IMR-90 (cell line): ENCODE data around the gene EME2.

ENCODE experiments used
- CEBPB ChIP-seq: IDR thresholded peaks from 2 replicates; pipeline ENCODE4 v1.6.1; 2012; ENCODE audit warnings: low read depth, low read length, improper control_type of control experiment
- MAZ ChIP-seq: IDR thresholded peaks from 2 replicates; pipeline ENCODE4 v1.6.1; 2012; ENCODE audit warnings: low read depth, mild to moderate bottlenecking, low read length, improper control_type of control experiment, moderate library complexity, borderline replicate concordance
- MXI1 ChIP-seq: IDR thresholded peaks from 2 replicates; pipeline ENCODE4 v1.6.1; 2012; ENCODE audit warnings: low read depth, mild to moderate bottlenecking, low read length, moderate library complexity, borderline replicate concordance
- POLR2A ChIP-seq: IDR thresholded peaks from 2 replicates; pipeline ENCODE4 v1.6.1; 2012; ENCODE audit warnings: mild to moderate bottlenecking, low read depth, low read length
- RAD21 ChIP-seq: IDR thresholded peaks from 2 replicates; pipeline ENCODE4 v1.6.1; 2012; ENCODE audit warnings: low read length, improper control_type of control experiment
- RCOR1 ChIP-seq: IDR thresholded peaks from 2 replicates; pipeline ENCODE4 v1.6.1; 2012; ENCODE audit warnings: mild to moderate bottlenecking, low read length, improper control_type of control experiment; ENCODE audit not compliant: insufficient replicate concordance
- SMC3 ChIP-seq: fragments of 150-350 bp; IDR thresholded peaks from 2 replicates; pipeline ENCODE4 v1.6.1; 2016; ENCODE audit warnings: low read depth, mild to moderate bottlenecking, antibody characterized with exemption, low read length, moderate library complexity
- TF ChIP-seq, protein P1 (sequence below): conservative IDR thresholded peaks from 2 replicates; pipeline ENCODE4 v1.5.1; 2012; ENCODE audit warnings: mild to moderate bottlenecking, low read depth, low read length, improper control_type of control experiment

- TF ChIP-seq POLR2A, result no peak
- TF ChIP-seq, protein P1, sequence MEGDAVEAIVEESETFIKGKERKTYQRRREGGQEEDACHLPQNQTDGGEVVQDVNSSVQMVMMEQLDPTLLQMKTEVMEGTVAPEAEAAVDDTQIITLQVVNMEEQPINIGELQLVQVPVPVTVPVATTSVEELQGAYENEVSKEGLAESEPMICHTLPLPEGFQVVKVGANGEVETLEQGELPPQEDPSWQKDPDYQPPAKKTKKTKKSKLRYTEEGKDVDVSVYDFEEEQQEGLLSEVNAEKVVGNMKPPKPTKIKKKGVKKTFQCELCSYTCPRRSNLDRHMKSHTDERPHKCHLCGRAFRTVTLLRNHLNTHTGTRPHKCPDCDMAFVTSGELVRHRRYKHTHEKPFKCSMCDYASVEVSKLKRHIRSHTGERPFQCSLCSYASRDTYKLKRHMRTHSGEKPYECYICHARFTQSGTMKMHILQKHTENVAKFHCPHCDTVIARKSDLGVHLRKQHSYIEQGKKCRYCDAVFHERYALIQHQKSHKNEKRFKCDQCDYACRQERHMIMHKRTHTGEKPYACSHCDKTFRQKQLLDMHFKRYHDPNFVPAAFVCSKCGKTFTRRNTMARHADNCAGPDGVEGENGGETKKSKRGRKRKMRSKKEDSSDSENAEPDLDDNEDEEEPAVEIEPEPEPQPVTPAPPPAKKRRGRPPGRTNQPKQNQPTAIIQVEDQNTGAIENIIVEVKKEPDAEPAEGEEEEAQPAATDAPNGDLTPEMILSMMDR, result no peak
- TF ChIP-seq RAD21, result no peak
- no peak for TF ChIP-seq SMC3
- no peak for TF ChIP-seq CEBPB
- no peak for TF ChIP-seq RCOR1
- no peak for TF ChIP-seq MXI1
- TF ChIP-seq MAZ, result no peak
Measured at GRCh38 chr16:1785846-1786170, 13.2 kb downstream of the EME2 start.
